GM12878 (cell line): ENCODE measurements around the gene COA3.

ENCODE experiments used
- CHD1 ChIP-seq: IDR thresholded peaks from 2 replicates; pipeline ENCODE4 v1.6.1; 2012; ENCODE audit warnings: low read depth, low read length, improper control_type of control experiment
- CTCF ChIP-seq, 3 experiments: IDR thresholded peaks in 2 of 3; conservative IDR thresholded peaks in 1 of 3; 2 replicates each; pipeline ENCODE4 v1.5.1; 2011; ENCODE audit warnings: low read depth in 3 of 3, low read length in 3 of 3, mild to moderate bottlenecking in 3 of 3, control low read depth in 2 of 3, moderate library complexity in 2 of 3, inconsistent platforms in 1 of 3, mixed read lengths in 1 of 3; ENCODE audit not compliant: control insufficient read depth in 2 of 3, insufficient read depth in 1 of 3; ENCODE audit errors: extremely low read depth in 1 of 3
- NBN ChIP-seq: fragments of 450-650 bp; IDR thresholded peaks from 2 replicates; pipeline ENCODE4 v1.6.1; 2016
- POLR2A ChIP-seq: IDR thresholded peaks from 2 replicates; pipeline ENCODE4 v1.6.1; 2011; ENCODE audit warnings: low read depth, mild to moderate bottlenecking, low read length
- POLR2AphosphoS2 ChIP-seq: IDR thresholded peaks from 2 replicates; pipeline ENCODE4 v1.6.1; 2011; ENCODE audit warnings: low read depth, mild to moderate bottlenecking, low read length, improper control_type of control experiment, moderate library complexity
- POLR2AphosphoS5 ChIP-seq: IDR thresholded peaks from 2 replicates; pipeline ENCODE4 v1.6.1; 2011; ENCODE audit warnings: mild to moderate bottlenecking, low read length, inconsistent platforms
- RAD21 ChIP-seq: IDR thresholded peaks from 2 replicates; pipeline ENCODE4 v1.6.1; 2011; ENCODE audit warnings: mild to moderate bottlenecking, low read depth, low read length, moderate library complexity; ENCODE audit not compliant: insufficient read depth
- RELA ChIP-seq: fragments of 450-650 bp; IDR thresholded peaks from 2 replicates; pipeline ENCODE4 v1.8.0; 2014; ENCODE audit warnings: borderline replicate concordance; ENCODE audit not compliant: partially characterized antibody
- TF ChIP-seq, protein P1 (sequence below): IDR thresholded peaks from 2 replicates; pipeline ENCODE4 v1.6.1; 2012; ENCODE audit warnings: low read depth, low read length, improper control_type of control experiment
- TF ChIP-seq, protein P2 (sequence below): IDR thresholded peaks from 2 replicates; pipeline ENCODE4 v1.6.1; 2011; ENCODE audit warnings: low read depth, low read length, improper control_type of control experiment, borderline replicate concordance

DNA sequence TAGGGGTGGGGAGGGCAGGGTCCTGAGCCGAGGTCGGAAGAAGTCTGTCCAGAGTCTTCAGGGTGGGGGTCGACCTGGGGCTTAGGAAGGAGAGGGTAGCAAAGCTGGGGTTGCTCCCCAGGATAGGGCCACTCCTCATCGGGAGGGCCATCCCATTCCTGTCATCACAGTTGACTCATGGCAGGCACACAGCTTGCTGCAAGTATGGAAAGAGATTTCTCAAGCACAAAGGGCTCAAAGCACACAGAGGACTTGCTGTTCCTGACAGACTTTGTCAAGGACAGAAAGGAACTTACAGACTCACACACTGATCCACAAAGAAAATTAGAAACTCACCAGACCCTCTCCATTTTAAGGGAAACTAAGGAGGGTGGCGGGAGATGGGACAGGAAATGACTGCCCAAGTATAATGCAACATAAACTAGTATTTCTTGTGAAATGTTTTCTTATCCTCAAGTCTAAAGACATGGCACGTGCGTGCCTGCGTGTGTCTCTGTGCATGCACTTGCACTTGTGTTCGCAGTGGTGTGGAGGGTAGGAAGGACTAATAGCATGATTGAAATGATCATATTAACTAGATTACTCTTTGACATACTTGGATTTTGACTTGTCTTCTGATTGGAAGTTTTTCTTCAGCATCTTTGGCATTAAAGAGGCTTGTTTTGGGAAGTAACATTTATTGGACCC lies 48.2 kb upstream of the COA3 start:
- TF ChIP-seq POLR2AphosphoS2 (0 out of 2 replicates have a peak, but pooled peaks have one; percentile 7), CHD1 (no peak), POLR2AphosphoS5 (no peak), POLR2A (peak; percentile 3; the same call in 1 of the 2 replicates), RELA (no peak), CTCF (IDR thresholded peaks at IDR 0.05 in 2 of 3, conservative IDR thresholded peaks at IDR 0.05 in 1 of 3; ENCODE audit: control insufficient read depth in 2 of 3, extremely low read depth in 1 of 3, insufficient read depth in 1 of 3, low read depth in 3 of 3, low read length in 3 of 3) (no peak), NBN (no peak), RAD21 (no peak)
- TF ChIP-seq, protein P1, sequence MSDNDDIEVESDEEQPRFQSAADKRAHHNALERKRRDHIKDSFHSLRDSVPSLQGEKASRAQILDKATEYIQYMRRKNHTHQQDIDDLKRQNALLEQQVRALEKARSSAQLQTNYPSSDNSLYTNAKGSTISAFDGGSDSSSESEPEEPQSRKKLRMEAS = no peak
- TF ChIP-seq, protein P2, sequence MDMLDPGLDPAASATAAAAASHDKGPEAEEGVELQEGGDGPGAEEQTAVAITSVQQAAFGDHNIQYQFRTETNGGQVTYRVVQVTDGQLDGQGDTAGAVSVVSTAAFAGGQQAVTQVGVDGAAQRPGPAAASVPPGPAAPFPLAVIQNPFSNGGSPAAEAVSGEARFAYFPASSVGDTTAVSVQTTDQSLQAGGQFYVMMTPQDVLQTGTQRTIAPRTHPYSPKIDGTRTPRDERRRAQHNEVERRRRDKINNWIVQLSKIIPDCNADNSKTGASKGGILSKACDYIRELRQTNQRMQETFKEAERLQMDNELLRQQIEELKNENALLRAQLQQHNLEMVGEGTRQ = no peak
